Nephron progenitor cell (in vitro differentiated cells): ENCODE measurements around the gene RIMS4.

Experiments
- DNase-seq: peaks from one replicate; pipeline ENCODE4 v3.0.0; 2021
- H3K27ac Mint-ChIP-seq: 2 replicates; pipeline ENCODE4 v1.8.0; 2021; ENCODE audit warnings: mild to moderate bottlenecking, moderate library complexity, mixed read lengths
- H3K27me3 Mint-ChIP-seq: 2 replicates; pipeline ENCODE4 v1.8.0; 2021; ENCODE audit warnings: mild to moderate bottlenecking, low read depth, mixed read lengths; ENCODE audit not compliant: poor library complexity
- H3K36me3 Mint-ChIP-seq: 2 replicates; pipeline ENCODE4 v1.8.0; 2021; ENCODE audit warnings: low read depth, mixed read lengths
- H3K4me1 Mint-ChIP-seq: 2 replicates; pipeline ENCODE4 v1.8.0; 2021; ENCODE audit warnings: mixed read lengths
- H3K4me3 Mint-ChIP-seq: 2 replicates; pipeline ENCODE4 v1.8.0; 2021; ENCODE audit warnings: mild to moderate bottlenecking, moderate library complexity, mixed read lengths
- H3K9me3 Mint-ChIP-seq: 2 replicates; pipeline ENCODE4 v1.8.0; 2021; ENCODE audit warnings: mild to moderate bottlenecking, moderate library complexity, mixed read lengths
- TF ChIP-seq, protein P1 (sequence below): fragments of 200-600 bp; sonication (generic); IDR thresholded peaks from 2 replicates; pipeline ENCODE4 v1.5.0; 2021; ENCODE audit warnings: antibody characterized with exemption

RIMS4 gene

DNA sequence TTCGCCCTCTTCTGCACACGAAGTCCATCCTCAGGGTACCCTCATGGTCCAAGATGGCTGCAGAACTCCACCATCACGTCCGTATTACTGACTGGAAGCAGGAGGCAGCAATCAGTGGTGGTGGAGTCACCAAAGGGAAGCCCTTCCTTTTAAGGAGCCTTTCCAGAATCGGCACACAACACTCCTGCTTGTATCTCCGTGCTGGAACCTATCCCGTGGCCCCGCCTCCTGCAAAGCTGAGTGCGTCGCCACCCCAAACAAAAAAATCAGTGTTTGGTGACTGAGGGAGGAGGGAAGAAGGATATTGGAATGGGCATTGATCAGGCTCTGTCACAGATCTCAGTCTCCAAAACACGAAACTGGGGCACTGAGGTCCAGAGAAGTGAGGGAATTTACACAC, 101.0 kb downstream of the RIMS4 start:
- TF ChIP-seq, protein P1, sequence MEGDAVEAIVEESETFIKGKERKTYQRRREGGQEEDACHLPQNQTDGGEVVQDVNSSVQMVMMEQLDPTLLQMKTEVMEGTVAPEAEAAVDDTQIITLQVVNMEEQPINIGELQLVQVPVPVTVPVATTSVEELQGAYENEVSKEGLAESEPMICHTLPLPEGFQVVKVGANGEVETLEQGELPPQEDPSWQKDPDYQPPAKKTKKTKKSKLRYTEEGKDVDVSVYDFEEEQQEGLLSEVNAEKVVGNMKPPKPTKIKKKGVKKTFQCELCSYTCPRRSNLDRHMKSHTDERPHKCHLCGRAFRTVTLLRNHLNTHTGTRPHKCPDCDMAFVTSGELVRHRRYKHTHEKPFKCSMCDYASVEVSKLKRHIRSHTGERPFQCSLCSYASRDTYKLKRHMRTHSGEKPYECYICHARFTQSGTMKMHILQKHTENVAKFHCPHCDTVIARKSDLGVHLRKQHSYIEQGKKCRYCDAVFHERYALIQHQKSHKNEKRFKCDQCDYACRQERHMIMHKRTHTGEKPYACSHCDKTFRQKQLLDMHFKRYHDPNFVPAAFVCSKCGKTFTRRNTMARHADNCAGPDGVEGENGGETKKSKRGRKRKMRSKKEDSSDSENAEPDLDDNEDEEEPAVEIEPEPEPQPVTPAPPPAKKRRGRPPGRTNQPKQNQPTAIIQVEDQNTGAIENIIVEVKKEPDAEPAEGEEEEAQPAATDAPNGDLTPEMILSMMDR, result no peak
- Mint-ChIP-seq H3K4me1 (peaks cover 24% of the 10 kb centered on the region), H3K9me3 (no peaks in the 10 kb centered on the region), H3K36me3 (no peaks in the 10 kb centered on the region), H3K4me3 (no peak overlapping the region), H3K27ac (no peak overlapping the region), H3K27me3 (peaks cover 2% of the 10 kb centered on the region)
- DNase-seq, result no peak

DNA sequence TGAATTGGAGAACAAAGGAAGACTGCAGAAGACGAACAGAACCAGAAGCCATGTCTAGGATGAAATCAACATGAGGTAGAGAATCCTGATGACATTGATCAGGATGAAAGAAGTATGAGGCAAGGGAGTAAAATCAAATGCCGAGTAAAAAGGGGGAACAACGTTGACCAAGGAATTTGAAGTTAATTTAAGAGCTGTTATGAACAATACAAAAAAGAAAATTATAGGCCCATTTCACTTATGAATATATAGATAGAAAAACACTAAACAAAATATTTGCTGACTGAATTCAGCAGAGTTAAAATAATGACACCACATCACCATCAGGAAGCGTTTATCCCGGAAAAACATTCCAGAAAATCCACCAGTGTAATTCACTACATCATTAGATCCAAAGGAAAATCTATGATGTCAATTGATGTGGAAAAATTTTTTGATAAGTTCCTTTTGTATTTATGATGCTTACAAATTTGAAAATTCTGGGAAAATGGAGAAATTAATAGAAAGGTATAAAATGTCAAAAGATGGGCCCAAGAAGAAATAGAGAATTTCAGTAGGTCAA, 103.2 kb downstream of the RIMS4 start:
- Mint-ChIP-seq H3K27ac (no peak overlapping the region), H3K4me1 (peaks cover 26% of the 10 kb centered on the region), H3K4me3 (no peak overlapping the region), H3K36me3 (no peaks in the 10 kb centered on the region), H3K9me3 (no peaks in the 10 kb centered on the region), H3K27me3 (peaks cover 2% of the 10 kb centered on the region)
- TF ChIP-seq, protein P1, result no peak
- no peak for DNase-seq

DNA sequence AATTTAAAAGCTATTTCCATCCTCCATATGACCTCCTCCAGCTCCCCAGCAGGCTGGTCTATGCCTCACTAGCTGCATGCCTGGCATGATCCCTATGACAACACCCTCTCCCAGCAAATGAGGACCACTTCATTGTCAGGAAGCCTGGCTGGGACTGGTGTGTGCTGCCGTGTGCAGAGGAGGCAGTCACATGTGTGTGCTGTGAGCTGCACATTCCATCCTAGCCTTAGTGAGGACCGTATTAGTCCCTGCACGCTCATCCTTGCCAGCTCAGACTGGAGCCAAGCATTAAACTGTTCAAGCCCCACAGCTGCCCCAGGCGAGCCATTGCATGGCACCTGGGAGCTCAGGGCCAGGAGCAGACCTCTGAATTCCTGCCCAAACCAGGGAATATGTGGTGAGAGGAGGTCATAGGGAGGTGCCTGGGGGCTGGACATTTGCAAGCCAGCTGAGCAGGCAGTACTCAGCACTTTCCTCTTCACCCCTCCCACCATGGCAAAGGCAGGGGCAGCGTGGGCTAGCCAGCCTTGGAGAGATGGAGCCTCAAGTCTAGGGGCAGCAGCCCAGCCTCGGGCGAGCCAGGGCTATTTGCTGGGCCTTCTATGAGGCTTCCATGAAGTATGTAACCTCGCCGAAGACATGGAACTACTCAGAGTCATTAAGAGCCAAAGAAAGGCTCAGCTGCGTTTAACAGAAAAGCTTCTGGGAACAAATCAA, 103.9 kb downstream of the RIMS4 start:
- TF ChIP-seq, protein P1, result no peak
- H3K4me1 Mint-ChIP-seq, result peaks cover 32% of the 10 kb centered on the region
- H3K4me3 Mint-ChIP-seq, result no peak overlapping the region
- no peaks in the 10 kb centered on the region for H3K36me3 Mint-ChIP-seq
- H3K27me3 Mint-ChIP-seq, result peaks cover under 1% of the 10 kb centered on the region
- DNase-seq, result no peak
- H3K27ac Mint-ChIP-seq, result no peak overlapping the region
- H3K9me3 Mint-ChIP-seq, result no peaks in the 10 kb centered on the region

DNA sequence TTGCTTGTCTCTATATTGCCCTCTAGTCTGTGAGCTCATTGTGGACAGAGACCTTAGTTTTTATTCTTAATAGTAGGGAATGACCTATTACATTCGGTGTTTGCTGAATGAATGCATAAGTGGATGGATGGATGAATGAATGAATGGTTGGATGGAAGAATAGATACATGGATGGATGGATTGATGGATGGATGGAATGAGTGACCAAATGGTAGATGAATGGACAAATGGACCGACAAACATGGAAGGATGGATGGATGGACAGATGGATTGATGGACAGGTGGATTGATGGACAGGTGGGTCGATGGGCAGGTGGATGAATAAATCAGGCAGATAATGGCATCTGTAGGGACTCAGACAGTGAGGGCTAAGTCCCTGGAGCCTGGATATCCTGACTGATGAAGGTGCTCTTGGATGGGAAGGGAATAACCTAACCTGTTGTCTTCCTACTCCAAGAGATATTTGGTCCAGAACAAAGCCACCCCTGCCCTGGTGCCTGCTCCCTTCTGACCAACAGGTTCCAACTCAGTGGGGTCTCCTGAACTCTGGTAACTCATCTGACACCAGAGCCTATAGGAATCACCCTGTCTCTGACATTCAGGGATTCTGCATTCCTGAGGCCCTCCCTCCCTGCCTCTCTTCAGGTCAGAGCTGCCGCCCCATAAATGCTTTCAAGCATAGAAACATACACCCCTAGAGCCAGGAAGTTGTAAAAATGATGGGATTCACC, 104.8 kb downstream of the RIMS4 start:
- no peak for DNase-seq
- Mint-ChIP-seq H3K27me3 (no peaks in the 10 kb centered on the region), H3K4me3 (no peak overlapping the region), H3K4me1 (peaks cover 41% of the 10 kb centered on the region), H3K36me3 (no peaks in the 10 kb centered on the region), H3K9me3 (no peaks in the 10 kb centered on the region), H3K27ac (no peak overlapping the region)
- TF ChIP-seq, protein P1, result no peak

DNA sequence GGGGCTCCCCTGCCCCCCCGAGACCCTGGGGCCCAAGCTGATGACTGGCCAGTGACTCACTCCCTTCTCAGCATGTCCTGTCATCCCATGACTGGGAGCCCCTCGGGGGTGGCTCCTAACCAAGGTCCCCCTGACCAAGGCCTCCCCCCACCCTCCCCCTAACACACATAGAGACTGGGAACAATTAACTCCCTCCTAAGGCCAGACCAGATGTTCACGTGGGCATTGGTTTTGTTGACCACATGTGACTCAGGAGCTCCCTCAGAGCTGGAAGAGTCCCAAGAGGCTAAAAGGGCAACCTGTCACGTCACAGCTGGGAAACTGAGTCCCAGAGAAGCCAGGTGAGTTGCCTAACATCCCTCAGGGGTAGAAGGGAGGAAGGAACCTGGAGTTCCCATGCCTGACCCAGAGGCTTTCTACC, 105.8 kb downstream of the RIMS4 start:
- no peaks in the 10 kb centered on the region for H3K9me3 Mint-ChIP-seq
- DNase-seq, result no peak
- H3K4me1 Mint-ChIP-seq, result peaks cover 42% of the 10 kb centered on the region
- no peaks in the 10 kb centered on the region for H3K36me3 Mint-ChIP-seq
- H3K27ac Mint-ChIP-seq, result no peak overlapping the region
- TF ChIP-seq, protein P1, result no peak
- peaks cover 2% of the 10 kb centered on the region for H3K27me3 Mint-ChIP-seq
- no peak overlapping the region for H3K4me3 Mint-ChIP-seq
